ENCODE measurements around the gene MAGI2.

The MAGI2 gene

DNA sequence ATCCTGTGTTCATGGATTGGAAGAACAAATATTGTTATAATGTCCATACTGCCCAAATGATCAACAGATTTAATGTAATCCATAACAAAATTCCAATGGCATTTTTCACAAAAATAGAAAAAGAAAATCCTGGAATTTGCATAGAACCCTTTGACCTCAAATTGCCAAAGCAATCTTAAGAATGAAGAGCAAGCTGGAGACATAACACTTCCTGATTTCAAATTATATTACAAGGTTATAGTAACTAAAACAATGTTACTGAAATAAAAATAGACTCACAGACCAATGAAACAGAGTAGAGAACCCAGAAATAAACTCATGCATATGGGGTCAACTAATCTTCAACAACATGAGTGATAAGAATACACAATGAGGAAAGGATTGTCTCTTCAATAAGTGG, 1352.4 kb downstream of the MAGI2 start:
- DNase-seq: no peak

DNA sequence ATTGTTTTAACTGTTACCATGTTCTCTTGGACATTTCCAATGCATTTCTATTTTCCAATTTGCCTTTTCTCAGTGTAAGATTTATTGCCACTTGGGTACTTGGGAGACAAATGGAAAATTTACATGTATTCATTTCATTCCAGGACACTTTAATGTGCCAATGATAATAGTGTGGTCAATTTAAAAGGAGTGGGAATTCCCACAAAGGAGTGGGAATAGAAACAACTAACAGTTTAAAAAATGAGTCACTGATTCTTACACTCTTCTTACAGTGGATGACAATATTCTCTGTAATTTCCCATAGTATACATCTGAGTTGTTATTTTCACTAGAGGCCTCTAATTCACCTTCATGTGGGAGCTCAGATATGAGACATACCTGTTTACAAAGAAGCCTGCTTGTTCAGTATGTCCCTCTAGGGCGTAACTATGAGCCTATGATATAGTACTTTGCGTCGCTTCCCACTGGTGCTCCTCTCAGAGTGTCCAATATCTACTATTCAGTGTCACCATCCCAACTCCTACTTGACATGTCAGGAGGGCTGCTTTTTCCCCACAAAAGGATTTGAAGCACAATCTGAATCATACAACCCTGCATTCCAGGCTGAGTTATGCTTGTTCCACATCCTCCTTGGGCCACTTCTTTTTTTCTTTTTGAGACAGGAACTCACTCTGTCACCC, 1353.6 kb downstream of the MAGI2 start:
- DNase-seq: no peak

DNA sequence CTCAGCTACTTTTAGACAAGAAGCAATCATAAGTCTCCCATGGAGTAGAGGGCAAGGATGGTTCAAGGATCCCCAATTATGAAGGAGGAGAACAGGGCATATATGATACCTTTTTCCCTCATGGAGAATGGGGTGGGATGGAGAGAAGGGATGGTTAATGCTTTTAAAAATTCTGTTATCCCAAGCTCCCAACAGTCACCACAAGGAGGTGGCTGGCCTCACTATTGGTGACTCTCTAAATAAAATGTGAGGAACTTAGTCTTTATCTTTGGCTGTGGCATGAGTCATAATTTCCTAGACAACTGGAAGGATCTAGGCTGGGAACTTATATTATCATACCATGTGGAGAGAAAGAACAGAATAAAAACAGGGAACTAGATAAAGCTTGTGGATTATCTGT, 1357.9 kb downstream of the MAGI2 start:
- DNase-seq: no peak

DNA sequence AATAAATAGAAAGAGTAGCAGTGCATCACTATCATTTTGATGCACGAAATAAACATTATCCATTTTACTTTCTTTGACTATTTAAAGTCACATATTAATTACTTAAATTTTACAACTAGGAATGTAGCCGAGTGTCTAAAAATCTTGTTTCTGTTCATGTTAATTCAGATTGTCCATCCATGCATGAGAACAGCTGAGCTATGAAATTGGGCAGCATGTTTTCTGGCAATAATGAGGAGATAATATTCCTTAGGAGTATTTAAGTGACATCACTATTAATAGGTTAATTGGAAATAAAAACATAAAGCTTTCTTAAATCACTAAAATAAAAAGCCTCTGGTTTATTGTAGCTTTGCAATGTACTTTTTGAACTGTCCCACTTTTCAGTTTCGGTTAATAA, 1361.1 kb downstream of the MAGI2 start:
- no peak for DNase-seq

DNA sequence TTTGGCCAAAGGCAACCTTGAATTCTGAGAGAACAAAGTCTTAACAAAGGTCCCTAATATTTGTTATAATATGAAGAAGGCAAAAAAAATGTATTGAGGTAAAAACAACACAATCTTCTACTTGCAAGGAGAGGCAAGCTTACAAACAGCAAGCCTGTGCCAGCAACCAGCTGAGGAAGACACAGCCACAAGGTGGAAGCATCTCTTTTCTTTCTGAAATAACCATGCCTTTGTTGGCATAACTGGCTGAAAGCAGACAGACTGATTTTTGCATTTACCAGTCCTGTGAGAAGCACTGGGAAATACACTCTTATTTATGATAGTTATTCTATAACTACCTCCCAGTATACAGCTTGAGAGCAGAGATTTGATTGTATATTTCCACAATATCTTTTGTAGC, 1362.9 kb downstream of the MAGI2 start:
- DNase-seq: no peak

DNA sequence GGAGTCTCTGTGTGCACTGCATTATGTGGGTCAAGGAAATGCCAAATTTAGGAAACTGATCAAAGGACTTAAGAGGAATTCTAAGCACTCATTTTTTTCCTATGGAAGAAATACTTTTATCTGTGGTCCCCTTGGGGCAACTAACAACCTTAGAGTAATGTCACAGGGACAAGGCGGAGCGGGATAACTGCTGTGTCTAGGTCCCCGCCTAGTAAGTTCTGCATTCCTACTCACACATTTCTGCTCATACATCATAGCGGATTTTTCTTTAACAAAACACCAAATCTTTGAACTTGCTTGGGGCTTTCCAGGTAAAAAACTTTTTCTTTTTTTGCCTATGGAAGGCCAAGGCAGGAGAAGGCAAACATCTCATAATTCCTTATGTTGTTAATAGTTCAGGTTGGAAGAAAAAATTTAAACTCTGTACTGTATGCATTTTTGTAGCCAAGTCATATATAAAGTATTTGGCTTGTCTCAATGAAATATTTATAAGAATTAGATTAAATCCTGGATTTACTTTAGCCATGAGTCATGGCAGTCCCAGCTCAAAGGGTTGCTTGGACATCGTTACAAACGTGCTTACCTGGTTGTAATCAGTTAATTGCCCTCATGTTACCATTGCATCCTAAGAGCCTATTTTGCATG, 1369.9 kb downstream of the MAGI2 start:
- no peak for DNase-seq

DNA sequence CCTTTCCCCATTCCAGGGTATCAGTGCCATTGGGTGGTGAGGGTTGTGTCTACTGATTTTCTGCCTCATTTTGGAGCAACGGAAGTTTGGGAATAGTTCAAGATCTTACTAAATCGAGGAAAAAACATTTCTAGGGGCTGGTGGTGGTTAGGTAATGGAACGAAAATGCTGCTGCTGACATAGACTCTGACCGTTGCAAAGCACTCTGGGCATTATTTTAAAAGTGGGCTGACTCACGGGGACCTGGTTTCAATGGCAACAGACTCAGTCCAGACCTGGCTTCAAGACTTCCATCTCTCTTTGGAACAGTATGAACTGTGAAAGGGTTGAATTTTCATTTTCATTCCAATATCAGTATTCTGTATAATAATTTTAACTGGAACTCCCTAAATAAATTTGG, 1370.9 kb downstream of the MAGI2 start:
- DNase-seq: no peak

DNA sequence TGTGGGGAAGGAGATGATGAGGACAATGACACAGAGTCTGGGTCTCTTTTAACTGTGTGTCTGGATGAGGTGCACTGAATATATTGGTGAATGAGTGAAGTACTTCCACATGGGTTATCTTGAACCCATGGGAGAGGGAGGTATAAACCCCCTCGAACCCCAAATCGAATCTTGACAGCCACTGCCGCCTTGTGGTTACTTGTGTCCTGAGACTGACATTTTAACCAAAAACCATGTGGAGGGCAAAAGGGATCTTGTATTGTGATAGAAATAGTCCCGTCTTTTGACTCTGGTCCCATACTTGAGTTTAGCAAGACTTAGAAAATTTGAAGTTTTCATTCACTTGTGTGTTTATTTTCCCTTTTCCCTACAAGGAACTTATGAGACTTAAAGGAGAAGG, 1371.6 kb downstream of the MAGI2 start:
- no peak for DNase-seq

DNA sequence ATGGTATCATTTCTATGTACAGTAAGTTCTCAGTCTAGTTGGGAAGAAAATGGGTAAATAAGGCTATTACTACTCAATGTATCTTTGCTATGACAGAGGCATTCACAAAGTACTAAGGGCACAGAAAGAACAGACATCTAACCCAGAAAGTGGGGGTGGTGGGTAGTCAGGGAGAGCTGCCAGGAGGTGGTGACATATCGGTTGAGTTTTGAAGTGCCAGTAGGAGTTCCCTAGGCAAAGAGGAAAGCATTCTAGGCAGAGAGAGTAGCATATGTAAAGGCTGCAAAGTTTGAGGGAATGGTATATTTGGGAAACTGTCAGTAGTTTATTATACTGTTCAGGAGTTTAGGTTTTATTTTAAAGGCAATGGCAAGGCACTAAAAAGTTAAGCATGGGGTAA, 1372.1 kb downstream of the MAGI2 start:
- DNase-seq: no peak

DNA sequence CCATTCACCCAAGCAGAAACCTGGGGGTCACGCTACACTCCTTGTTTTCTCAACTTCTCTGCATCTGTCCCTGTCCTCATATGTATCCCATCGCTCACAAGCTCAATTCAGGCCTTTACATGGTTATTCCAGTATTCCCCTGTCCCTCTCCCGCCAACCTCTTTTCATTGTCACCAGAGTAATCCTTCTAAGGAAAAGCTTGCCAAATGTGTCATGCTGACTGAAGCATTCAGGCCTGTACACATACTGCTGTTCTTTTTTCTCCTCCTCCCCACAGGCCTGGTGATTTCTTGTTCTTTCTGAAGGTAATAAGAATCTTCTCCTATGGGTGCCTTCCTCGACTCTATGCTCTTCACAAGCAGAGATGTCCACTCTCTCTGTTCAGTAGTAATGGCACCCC, 1372.7 kb downstream of the MAGI2 start:
- no peak for DNase-seq

DNA sequence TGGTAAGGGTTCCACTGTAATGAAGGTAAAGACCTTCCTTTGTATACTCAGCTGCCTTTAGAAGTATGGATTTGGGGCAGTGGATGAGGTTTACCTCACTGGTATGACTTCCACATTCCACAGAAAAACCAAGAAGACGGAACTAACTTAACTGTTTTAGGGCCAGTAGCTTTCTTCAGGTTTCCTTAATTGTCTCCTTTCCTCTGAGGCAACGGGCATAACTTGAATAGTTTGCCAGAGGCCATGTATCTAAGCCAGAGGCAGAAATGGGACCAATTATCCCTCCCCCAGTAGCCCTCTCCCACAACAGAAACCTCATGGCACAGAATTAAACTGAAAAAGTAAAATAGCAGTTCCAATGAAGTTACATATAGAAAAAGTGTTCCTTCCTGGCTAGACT, 1373.2 kb downstream of the MAGI2 start:
- no peak for DNase-seq

DNA sequence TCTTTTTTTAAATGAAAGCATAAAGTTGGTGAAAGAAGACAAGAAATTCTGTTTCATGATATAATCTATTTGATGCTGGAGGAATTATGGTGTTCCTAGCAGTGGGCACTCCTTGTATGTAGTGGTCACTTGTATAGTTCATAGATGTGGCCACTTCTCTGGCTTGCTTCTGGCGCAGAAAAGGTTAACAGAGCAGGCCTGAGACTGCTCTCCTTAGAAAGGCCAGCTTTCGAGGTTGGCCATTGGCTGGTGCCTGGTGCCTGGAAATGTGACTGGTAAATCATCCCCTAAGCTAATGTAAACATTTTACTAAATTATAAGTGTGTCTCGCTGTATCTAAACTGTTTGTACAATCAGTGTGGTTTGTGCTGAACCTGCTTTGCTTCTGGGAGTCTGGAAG, 1378.8 kb downstream of the MAGI2 start:
- no peak for DNase-seq

DNA sequence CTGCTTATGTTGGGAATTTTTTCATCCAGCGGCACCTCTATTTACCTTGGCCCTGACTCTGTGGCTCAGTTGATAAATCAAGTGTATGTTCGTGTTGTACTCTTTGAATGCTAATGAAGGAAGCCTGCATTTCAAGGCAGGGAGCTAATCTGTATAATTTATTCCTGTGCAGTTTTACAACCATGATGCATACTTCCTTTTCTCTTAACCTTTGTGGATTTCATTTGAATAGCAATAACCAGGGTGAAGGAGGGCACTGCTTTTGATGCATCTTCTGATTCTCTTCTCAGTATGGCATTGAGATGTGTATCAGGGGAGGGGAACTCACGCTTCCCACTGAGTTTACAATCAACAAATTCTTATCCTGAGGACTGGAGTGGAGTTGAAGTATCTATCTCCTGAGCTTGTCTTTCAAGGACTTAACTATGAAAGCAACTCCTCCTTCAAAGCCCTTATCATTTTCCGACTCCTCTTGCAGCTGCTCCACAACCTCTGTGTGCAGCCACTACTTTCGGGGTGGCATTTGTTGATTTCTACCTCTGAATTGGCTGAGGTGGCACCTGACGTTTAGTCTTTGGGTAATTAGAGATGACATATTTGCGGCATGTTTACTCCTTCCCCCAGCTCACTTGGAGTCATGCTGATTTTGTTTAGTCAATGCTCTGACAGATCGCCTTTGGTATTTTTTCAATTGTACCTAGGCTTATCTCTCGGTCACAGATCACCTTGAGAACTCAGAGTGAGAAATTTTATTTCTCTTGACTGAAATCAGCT, 1379.7 kb downstream of the MAGI2 start:
- DNase-seq: no peak

DNA sequence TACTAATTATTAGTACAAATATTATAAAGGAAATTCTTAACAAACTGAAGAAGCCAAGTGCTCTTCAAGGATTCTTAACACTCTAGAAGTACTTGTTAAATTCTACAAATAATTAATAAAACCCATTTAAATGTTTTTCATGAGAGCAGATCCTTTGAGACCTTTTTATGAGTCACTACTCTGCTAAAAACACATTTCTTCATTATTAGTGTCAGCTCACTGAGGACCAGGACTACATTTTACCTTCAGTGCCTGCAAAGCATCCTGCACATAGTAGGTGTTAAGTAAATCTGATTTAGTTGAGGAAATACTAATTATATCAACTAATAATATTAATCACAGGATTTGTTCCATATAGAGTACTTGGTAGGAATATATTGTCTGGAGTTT, 1381.3 kb downstream of the MAGI2 start:
- DNase-seq: no peak

DNA sequence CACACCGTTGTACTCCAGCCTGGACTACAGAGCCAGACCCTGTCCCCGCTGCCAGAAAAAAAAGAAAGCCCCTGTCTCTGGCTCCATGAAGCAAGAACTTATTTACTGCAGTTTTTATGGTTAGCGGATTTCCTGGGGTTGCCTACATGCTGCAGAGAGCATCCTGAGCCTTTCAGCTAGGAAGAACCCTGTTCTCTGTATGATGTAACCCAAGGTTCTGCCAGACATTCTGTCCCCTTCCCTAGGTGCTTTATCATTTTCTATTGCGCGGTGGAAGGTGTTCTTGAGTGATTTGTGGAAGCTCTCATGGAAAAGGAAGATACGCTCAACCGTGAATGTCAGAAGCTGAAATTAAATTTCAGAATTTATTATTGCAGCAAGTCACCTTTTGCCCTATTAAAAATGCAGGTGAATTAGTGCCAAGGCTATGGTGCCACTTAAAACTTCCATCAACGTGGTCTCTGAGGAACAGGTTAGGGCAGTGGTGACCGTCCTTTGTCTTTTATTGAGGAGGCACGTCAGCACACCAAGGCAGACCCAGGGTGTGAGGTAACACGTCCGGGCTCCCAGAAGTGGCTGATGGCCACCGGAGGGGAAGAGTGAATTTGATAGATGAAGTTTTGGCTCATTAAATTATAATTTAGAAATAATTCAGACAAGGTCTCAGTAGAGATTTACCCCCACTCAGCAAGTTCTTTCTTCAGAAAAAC, 1381.8 kb downstream of the MAGI2 start:
- no peak for DNase-seq

DNA sequence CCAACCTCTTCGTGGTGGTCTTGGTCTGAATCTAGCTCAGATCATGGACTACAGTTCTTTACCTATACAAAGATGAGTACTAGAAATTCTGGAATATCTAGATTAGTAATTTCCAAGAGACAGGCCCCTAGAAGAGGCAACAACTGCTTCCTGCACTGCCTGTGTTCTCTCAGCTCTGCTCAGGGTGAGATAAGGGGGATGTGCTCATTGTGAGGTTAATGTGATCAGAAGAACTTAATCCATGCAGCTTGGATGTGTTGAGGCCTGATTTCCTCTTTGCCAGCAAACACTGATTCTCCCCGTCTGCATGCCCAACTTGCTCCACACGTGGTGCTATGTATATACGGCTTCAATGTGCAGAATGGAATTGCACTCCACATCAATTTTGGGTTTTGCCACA, 1386.9 kb downstream of the MAGI2 start:
- no peak for DNase-seq

DNA sequence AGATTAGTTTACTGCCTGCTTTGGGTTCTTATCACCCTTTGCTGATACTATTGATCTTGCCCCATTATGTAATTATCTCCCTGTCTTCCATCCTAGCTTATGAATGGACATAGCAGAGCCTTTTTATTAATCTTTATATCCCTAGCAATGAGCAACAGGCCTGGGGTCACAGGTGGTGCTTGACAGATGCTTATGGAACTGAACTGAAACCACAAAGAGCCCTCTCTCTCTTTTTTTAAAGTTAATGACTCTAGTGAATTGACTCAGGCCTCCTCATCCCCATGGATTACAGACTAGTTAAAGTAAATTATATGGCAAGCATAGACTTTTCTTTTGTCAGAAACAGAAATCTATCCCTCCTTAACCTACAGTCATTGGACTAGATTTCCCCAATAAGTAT, 1389.7 kb downstream of the MAGI2 start:
- no peak for DNase-seq

DNA sequence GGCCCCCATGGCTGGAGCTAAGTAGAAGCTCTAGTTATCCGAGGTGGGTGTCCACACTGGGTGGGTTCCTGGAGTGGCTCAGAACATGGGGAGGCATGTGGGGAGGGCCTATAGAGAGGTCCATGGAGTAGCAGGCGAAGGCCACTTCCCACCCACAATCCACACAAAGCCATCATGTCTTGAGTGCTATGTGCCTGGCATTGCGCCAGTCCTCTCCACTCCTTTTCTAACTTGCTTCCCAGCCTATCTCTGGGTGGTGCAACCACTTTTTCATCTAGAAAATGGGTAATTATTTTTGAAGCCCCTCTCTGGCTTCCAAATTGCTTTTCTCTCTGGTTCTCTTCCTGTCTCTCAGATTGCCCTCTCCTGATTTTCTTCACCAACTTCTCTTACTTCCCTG, 1391.3 kb downstream of the MAGI2 start:
- no peak for DNase-seq

DNA sequence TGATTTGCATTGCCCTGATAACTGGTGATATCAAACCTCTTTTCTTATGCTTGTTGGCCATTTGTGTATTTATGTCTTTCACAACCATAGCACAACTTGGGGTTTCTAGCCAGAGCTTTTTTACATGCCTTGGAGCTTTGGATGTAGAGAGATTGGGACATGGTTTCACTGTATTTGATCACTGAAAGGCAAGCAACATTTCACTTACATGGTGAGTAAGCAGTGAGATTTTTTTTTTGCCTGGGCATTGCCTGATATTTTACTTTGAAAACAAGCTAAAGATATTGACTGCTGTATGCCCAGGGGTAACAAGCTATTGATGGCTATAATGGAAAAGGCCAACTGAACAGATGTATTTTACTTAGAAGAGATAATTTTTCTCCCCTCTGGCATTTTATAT, 1395.9 kb downstream of the MAGI2 start:
- DNase-seq: no peak

DNA sequence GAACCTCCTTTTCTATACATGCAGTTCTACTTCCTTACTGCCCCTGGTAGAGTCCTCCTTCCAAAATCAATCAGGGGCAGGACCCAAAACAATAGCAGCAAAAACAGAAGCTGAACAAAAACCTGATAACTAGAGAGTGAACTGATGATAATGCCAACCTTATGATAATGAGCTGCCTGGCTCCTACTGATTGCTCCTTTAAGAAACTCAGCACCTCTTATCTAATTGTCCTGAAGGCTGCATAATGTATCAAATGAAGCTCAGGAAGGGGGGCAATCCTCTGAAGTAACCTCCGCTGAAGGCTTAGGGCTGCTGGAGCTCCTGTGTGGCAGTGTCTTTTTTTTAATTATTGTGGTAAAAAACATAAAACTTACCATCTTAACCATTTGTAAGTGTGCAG, 1397.9 kb downstream of the MAGI2 start:
- no peak for DNase-seq

DNA sequence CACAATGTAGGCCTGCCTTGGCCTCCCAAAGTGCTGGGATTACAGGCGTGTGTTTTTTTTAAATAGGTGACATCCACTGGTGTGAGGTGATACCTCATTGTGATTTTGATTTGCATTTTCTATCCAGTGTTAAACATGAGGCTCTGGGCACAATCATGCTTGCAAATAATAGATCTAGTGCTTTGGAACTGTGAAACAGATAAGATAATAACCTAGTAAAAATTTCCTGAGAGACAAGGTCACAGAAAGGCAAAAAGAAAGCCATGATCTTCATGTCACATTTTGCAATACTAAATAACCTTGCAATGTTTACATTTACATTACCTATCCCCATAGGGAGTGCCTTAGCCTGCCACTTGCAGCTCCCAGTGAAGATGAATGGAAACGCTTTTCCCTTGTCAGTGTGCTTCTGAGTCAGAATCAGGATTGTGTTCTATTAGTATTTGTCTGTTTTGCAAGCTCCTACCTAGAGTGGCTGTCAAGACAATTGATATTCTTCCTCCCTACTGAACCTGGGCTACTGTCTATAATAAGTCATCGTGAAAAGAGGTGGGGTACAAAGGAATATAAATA, 1398.4 kb downstream of the MAGI2 start:
- no peak for DNase-seq

DNA sequence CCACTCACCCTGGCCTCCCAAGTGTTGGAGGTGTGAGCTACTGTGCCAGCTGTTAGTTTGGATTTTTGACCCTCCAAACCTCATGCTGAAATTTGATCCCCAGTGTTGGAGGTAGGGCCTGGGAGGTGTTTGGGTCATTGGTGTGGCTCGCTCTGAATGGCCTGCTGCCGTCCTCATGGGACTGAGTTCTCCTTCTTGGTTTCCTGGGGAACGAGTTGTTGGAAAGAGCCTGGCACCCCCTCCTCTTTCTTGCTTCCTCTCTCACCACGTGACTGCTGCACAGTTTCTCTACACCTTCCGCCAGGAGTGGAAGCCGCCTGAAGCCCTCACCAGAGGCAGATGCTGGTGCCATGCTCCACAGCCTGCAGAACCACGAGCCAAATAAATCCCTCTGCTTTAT, 1401.4 kb downstream of the MAGI2 start:
- no peak for DNase-seq

DNA sequence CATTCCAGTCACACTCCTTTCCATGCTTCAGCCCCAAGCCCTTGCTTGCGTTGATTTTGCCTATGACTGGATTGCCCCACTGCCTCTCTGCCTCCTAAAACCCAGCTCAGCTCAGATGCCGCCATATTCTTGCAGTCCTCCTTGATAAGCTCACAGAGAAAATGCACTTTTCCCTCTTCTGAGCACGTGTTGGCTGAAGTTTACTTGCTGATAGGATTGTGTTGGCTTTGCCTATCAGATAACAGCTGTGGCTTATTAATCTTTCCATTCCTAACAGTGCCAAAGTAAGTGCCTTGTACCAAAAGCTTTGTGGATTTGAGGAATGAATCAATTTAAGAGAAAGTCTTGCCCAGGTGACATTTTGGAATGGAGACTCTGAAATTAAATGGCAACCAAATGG, 1405.7 kb downstream of the MAGI2 start:
- no peak for DNase-seq

All from RPMI8226 (cell line).